Aorta (tissue), 5 donors: ENCODE measurements around the gene ANKS1B. TPM values are rescaled to one million over a fixed set of nuclear protein-coding genes. Genes with fewer than 3 reads are reported as not detected.

Source experiments
- ATAC-seq: fragments of 200-7000 bp; cut with Tn5 transposase; one replicate; pipeline ENCODE4 v1.9.1; 2022; ENCODE audit warnings: moderate library complexity; ENCODE audit not compliant: low FRiP score
- DNase-seq, 2 donors: peaks; one replicate each; pipeline ENCODE4 v3.0.0-alpha.2; 2020
- H3K27ac ChIP-seq, 2 donors: one replicate each; pipeline ENCODE4 v1.5.1; 2013; ENCODE audit warnings: low read length in 2 of 2, mild to moderate bottlenecking in 2 of 2, moderate library complexity in 2 of 2, control low read depth in 1 of 2, inconsistent platforms in 1 of 2, low read depth in 1 of 2
- H3K27me3 ChIP-seq, 2 donors: one replicate each; pipeline ENCODE4 v1.6.1; 2013; ENCODE audit warnings: control low read depth in 1 of 2, low read length in 1 of 2, mild to moderate bottlenecking in 1 of 2, moderate library complexity in 1 of 2; ENCODE audit not compliant: insufficient read depth in 2 of 2, control insufficient read depth in 1 of 2
- H3K36me3 ChIP-seq, 2 donors: one replicate each; pipeline ENCODE4 v1.6.1; 2013; ENCODE audit warnings: control low read depth in 1 of 2, low read length in 1 of 2, mild to moderate bottlenecking in 1 of 2; ENCODE audit not compliant: insufficient read depth in 2 of 2, control insufficient read depth in 1 of 2
- H3K4me1 ChIP-seq, 2 donors: one replicate each; pipeline ENCODE4 v1.6.1; 2013; ENCODE audit warnings: low read length in 2 of 2, control low read depth in 1 of 2, mild to moderate bottlenecking in 1 of 2, moderate library complexity in 1 of 2; ENCODE audit not compliant: insufficient read depth in 2 of 2, control insufficient read depth in 1 of 2
- H3K4me3 ChIP-seq, 2 donors: one replicate each; pipeline ENCODE4 v1.5.1; 2013; ENCODE audit warnings: low read length in 2 of 2, control low read depth in 1 of 2, mild to moderate bottlenecking in 1 of 2
- H3K9me3 ChIP-seq: one replicate; pipeline ENCODE4 v1.6.1; 2013; ENCODE audit warnings: mild to moderate bottlenecking, low read length; ENCODE audit not compliant: control insufficient read depth
- WGBS, 2 donors: extraction: QIAGEN DNeasy Blood & Tissue Kit; methylation state at CpG; one replicate each; pipeline ENCODE4 v1.1.7; 2013; 5-methylcytosine and 5-hydroxymethylcytosine counted together
- intact Hi-C, 2 donors: fragments of 100-400 bp; cut with DNase I; formaldehyde crosslinking; loops; one replicate each; pipeline versions ENCODE4 v1.14.2 to v1.15.0; 2022
- polyA plus RNA-seq, 2 donors: library from polyadenylated mRNA; stranded (reverse); fragments of 200-250 nt; gene quantifications; one replicate each; pipeline ENCODE4 v1.2.3, GENCODE V29; 2013
- total RNA-seq, 2 donors: library from RNA; stranded (reverse); fragmentation: NEBNext Ultra II Directional; extraction: Animal tissue kit (Norgen Biotek cat#: 25700); gene quantifications; one replicate each; pipeline ENCODE4 v1.2.1, GENCODE V29; 2021
- donor health status: healthy with polysubstance abuse.
- donor health status: Bipolar disorder and iron deficiency.
- donor health status: DM: no; HTN: no; CAD: no.
- donor health status: DM: no; HTN: no; CAD: no.
- donor health status: DM: yes; HTN: yes; CAD: no.

Gene ANKS1B
- total and polyA plus RNA-seq, 4 donors, result 3.0 to 37.0 (median 17.8) TPM

DNA sequence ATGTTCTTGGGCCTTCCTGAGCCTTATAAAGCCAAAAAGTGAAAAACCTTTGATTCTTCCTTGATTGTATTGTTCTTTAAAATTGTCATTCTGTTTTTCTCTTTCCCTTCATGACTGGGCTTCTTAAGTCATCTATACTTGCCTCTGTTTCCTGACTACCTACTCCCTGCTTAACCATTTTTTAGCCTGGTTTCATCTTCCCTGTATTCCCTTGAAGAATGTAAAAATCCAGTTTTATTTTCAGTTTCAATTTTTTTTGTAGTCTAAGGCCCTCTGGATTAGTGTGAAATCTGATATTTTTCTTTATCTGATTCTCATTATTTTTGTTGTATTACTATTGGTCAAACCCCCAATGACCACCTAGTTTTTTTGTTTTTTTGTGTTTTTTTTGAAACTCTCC lies 1293.4 kb downstream of the ANKS1B start:
- no peaks in the 10 kb centered on the region for H3K27me3 ChIP-seq
- no peaks in the 10 kb centered on the region for H3K4me1 ChIP-seq
- peaks cover 0 to 7% of the 10 kb centered on the region in 2 donors for H3K36me3 ChIP-seq
- no peaks in the 10 kb centered on the region for H3K9me3 ChIP-seq
- ATAC-seq (no peak), DNase-seq (no peak)
- no peak overlapping the region for H3K4me3 ChIP-seq
- intact Hi-C loops, result no loop called here
- no peak overlapping the region for H3K27ac ChIP-seq

DNA sequence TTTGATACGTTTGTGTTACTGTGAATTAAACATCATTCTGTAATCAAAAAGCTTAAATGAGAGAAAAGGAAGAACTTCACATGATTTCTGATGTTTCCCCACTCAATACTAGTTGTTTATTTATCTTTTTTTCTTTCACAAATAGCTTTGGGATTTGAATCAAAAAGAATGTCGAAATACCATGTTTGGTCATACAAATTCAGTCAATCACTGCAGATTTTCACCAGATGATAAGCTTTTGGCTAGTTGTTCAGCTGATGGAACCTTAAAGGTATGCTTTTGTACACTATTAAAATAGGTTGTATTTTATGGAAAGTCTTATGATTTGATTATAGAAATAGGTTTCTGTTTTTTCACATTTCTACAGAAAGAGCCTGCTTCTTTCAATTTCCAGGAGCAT lies 1298.1 kb downstream of the ANKS1B start:
- H3K27me3 ChIP-seq, result no peaks in the 10 kb centered on the region
- no peak overlapping the region for H3K4me3 ChIP-seq
- H3K36me3 ChIP-seq, result peaks cover 3 to 8% of the 10 kb centered on the region in 2 donors
- whole genome bisulfite sequencing, 2 donors, result 79 to 91% methylated on average over 2 of the region's 2 CpGs
- H3K4me1 ChIP-seq, result no peaks in the 10 kb centered on the region
- no peak overlapping the region for H3K27ac ChIP-seq
- H3K9me3 ChIP-seq, result no peaks in the 10 kb centered on the region
- ATAC-seq (no peak), DNase-seq (no peak)
- intact Hi-C loops, result no loop called here

Other genes starting within 250 kb of the ANKS1B start
- gene BLTP3B, start 157.9 kb upstream of the ANKS1B start, total RNA-seq, result 10 to 100 TPM; 40.8 to 57.2 TPM
- 10 to 100 TPM in 1 of 2 donors, 1 to 10 TPM in 1; 8.6 to 13.0 TPM for gene BLTP3B, start 157.9 kb upstream of the ANKS1B start, polyA plus RNA-seq
- gene ACTR6, start 215.9 kb upstream of the ANKS1B start, total RNA-seq, result 10 to 100 TPM; 21.4 to 23.9 TPM
- 10 to 100 TPM; 21.7 to 37.7 TPM for gene ACTR6, start 215.9 kb upstream of the ANKS1B start, polyA plus RNA-seq